Duodenal mucosa (tissue), 2 donors: ENCODE results near the gene LCN9.
"Not testable (repeated sequence)": the region's sequence is repeated elsewhere in the genome, so short reads cannot be mapped to it uniquely, and the experiment has no call there.

ENCODE experiments used
- H3K27ac ChIP-seq: one replicate; pipeline ENCODE4 v1.7.0; 2013; ENCODE audit warnings: low read depth, low read length
- H3K27me3 ChIP-seq, 2 donors: one replicate each; pipeline ENCODE4 v1.7.0; 2013; ENCODE audit warnings: low read length in 2 of 2, control low read depth in 1 of 2; ENCODE audit not compliant: insufficient read depth in 2 of 2, control insufficient read depth in 1 of 2
- H3K36me3 ChIP-seq, 2 donors: one replicate each; pipeline ENCODE4 v1.7.0; 2013; ENCODE audit warnings: low read length in 2 of 2, control low read depth in 1 of 2; ENCODE audit not compliant: insufficient read depth in 2 of 2, control insufficient read depth in 1 of 2
- H3K4me1 ChIP-seq, 2 donors: one replicate each; pipeline ENCODE4 v1.7.0; 2013; ENCODE audit warnings: low read length in 2 of 2, control low read depth in 1 of 2; ENCODE audit not compliant: insufficient read depth in 2 of 2, control insufficient read depth in 1 of 2
- H3K4me3 ChIP-seq, 2 donors: one replicate each; pipeline ENCODE4 v1.7.0; 2013; ENCODE audit warnings: low read length in 2 of 2, low read depth in 1 of 2
- H3K9ac ChIP-seq, 2 donors: one replicate each; pipeline ENCODE4 v1.7.0; 2013; ENCODE audit warnings: low read length in 2 of 2, low read depth in 1 of 2
- H3K9me3 ChIP-seq, 2 donors: one replicate each; pipeline ENCODE4 v1.7.0; 2013; ENCODE audit warnings: low read length in 2 of 2, control low read depth in 1 of 2; ENCODE audit not compliant: control insufficient read depth in 1 of 2

Gene LCN9

GRCh38 chr9:135663857-135664256, 748 bp downstream of the LCN9 start:
- no peaks in the 10 kb centered on the region for H3K27me3 ChIP-seq
- no peak overlapping the region for H3K9ac ChIP-seq
- H3K4me3 ChIP-seq: no peak overlapping the region
- no peaks in the 10 kb centered on the region for H3K36me3 ChIP-seq
- no peak overlapping the region for H3K27ac ChIP-seq
- no peaks in the 10 kb centered on the region for H3K4me1 ChIP-seq
- no peaks in the 10 kb centered on the region for H3K9me3 ChIP-seq

- Histone ChIP-seq H3K36me3 (no peaks in the 10 kb centered on the region), H3K9ac (no peak overlapping the region), H3K4me1 (no peaks in the 10 kb centered on the region), H3K27me3 (no peaks in the 10 kb centered on the region), H3K4me3 (no peak overlapping the region), H3K27ac (no peak overlapping the region), H3K9me3 (no peaks in the 10 kb centered on the region)
Measured at GRCh38 chr9:135664266-135664665, 1.2 kb downstream of the LCN9 start.

DNA sequence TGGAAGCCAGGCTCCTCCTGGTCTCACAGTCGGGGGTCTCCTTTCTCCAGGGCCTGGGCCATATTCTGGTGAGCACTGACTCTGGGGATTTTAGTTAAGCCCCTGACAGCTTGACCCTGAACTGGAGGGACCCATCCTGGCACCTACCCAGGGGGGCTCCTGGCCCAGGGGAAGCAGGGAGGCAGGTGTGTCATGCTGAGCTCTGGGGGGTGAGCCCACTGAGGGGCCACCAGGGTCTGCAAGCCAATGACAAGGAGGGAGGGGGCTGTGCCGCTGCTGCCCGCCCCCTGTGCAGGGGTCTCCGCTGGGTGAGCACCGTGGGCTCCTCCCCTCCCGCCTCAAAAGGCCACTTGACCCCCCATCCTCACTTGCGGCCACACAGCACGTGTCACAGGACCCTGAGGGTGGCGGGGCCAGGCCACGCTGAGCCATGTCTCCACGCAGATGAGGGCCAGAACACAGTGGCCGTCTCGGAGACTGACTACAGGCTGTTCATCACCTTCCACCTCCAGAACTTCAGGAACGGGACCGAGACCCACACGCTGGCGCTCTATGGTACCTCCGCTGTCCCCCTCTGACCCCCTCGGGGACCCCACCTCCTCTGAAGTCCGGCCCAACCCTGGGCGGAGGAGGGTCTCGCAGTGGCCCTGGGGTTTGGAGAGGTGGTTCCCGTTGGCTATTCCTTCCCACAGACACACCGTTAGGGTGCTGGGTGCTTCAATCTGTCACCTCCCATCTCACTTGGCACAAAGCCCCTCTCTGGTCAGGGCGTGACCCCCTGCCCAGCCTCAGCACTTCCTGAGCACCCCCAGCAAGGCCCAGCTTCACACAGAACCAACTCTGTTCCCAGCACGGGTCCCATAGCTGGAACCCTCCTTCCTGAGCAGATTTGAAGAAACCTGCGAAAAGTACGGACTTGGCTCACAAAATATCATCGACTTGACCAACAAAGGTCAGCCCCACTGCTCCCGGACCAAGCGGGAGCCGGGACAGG, 2.0 kb downstream of the LCN9 start:
- Histone ChIP-seq H3K9ac (no peak overlapping the region), H3K4me1 (no peaks in the 10 kb centered on the region), H3K27ac (no peak overlapping the region), H3K9me3 (no peaks in the 10 kb centered on the region), H3K4me3 (no peak overlapping the region), H3K36me3 (no peaks in the 10 kb centered on the region), H3K27me3 (no peaks in the 10 kb centered on the region)

GRCh38 chr9:135665795-135666189, 2.7 kb downstream of the LCN9 start:
- H3K4me3 ChIP-seq: no peak overlapping the region
- no peak overlapping the region for H3K9ac ChIP-seq
- no peaks in the 10 kb centered on the region for H3K36me3 ChIP-seq
- no peaks in the 10 kb centered on the region for H3K27me3 ChIP-seq
- no peaks in the 10 kb centered on the region for H3K9me3 ChIP-seq
- no peaks in the 10 kb centered on the region for H3K4me1 ChIP-seq
- H3K27ac ChIP-seq: no peak overlapping the region

GRCh38 chr9:135666534-135667462, 3.7 kb downstream of the LCN9 start:
- Histone ChIP-seq H3K27ac (no peak overlapping the region), H3K36me3 (no peaks in the 10 kb centered on the region), H3K9ac (no peak overlapping the region), H3K27me3 (no peaks in the 10 kb centered on the region), H3K4me3 (no peak overlapping the region), H3K4me1 (no peaks in the 10 kb centered on the region), H3K9me3 (no peaks in the 10 kb centered on the region)

GRCh38 chr9:135667463-135668001, 4.4 kb downstream of the LCN9 start:
- Histone ChIP-seq H3K9ac (no peak overlapping the region), H3K4me1 (no peaks in the 10 kb centered on the region), H3K27me3 (no peaks in the 10 kb centered on the region), H3K9me3 (no peaks in the 10 kb centered on the region), H3K27ac (no peak overlapping the region), H3K36me3 (no peaks in the 10 kb centered on the region), H3K4me3 (no peak overlapping the region)

GRCh38 chr9:135669018-135669417, 5.9 kb downstream of the LCN9 start:
- not testable (repeated sequence) for H3K27ac ChIP-seq, H3K9me3 ChIP-seq, H3K4me1 ChIP-seq, H3K27me3 ChIP-seq, H3K9ac ChIP-seq, H3K36me3 ChIP-seq, H3K4me3 ChIP-seq

DNA sequence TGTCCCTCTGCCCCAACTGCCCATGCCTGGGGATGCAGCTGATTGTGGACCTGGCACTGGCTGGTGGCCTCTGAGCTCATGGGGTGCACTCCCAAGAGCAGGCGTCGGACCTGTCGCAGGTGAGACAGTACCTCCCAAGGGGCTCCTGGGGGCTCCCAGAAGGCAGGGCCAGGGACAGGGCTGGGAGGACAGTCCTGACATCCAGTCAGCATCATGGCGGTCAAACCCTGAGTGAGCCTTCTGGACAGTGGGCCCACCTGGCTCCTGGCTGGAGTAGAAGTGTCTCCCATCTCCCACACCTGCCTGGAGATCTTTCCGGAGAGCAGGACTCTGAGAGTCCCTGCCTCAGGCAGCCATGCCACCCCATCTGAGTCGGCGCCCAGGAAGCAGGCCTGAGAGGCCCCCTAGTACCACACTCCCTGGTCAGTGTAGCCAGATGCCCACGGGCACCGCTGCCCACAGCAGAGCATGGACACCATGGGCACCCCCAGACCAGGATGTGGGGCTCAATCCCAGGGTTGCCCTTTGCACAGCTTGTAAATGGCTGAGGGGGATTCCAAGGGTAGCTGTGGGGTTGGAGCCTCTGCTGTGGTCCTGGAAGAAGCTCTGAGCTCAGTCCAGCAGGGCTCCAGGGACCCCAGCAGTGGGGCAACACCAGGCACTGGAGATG, 6.6 kb downstream of the LCN9 start:
- H3K4me1 ChIP-seq: no peaks in the 10 kb centered on the region

GRCh38 chr9:135670721-135671590, 7.8 kb downstream of the LCN9 start:
- no peak overlapping the region for H3K9ac ChIP-seq
- no peaks in the 10 kb centered on the region for H3K4me1 ChIP-seq
- no peak overlapping the region for H3K4me3 ChIP-seq
- no peak overlapping the region for H3K27ac ChIP-seq
- no peaks in the 10 kb centered on the region for H3K36me3 ChIP-seq
- no peaks in the 10 kb centered on the region for H3K27me3 ChIP-seq
- no peaks in the 10 kb centered on the region for H3K9me3 ChIP-seq

More for the DNA sequence above, 6.6 kb downstream of the LCN9 start:
- Histone ChIP-seq H3K27ac (no peak overlapping the region), H3K27me3 (no peaks in the 10 kb centered on the region), H3K36me3 (no peaks in the 10 kb centered on the region), H3K9ac (no peak overlapping the region), H3K4me3 (no peak overlapping the region), H3K9me3 (no peaks in the 10 kb centered on the region)
